Measurements from ENCODE around the gene FAM153A.
"Not testable (repeated sequence)": the region's sequence is repeated elsewhere in the genome, so short reads cannot be mapped to it uniquely, and the experiment has no call there.

- TF ChIP-seq, protein P1, sequence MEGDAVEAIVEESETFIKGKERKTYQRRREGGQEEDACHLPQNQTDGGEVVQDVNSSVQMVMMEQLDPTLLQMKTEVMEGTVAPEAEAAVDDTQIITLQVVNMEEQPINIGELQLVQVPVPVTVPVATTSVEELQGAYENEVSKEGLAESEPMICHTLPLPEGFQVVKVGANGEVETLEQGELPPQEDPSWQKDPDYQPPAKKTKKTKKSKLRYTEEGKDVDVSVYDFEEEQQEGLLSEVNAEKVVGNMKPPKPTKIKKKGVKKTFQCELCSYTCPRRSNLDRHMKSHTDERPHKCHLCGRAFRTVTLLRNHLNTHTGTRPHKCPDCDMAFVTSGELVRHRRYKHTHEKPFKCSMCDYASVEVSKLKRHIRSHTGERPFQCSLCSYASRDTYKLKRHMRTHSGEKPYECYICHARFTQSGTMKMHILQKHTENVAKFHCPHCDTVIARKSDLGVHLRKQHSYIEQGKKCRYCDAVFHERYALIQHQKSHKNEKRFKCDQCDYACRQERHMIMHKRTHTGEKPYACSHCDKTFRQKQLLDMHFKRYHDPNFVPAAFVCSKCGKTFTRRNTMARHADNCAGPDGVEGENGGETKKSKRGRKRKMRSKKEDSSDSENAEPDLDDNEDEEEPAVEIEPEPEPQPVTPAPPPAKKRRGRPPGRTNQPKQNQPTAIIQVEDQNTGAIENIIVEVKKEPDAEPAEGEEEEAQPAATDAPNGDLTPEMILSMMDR (IDR thresholded peaks at IDR 0.05 in 2 of 3, conservative IDR thresholded peaks at IDR 0.05 in 1 of 3; ENCODE audit: insufficient read depth in 2 of 3, low read depth in 1 of 3, low read length in 3 of 3), result not testable (repeated sequence)
- not testable (repeated sequence) for TF ChIP-seq EZH2 (IDR thresholded peaks at IDR 0.05; ENCODE audit: borderline replicate concordance, low read depth, low read length); ZFP30 (CRISPR knock-in tag; IDR thresholded peaks at IDR 0.05; ENCODE audit: borderline replicate concordance)
Measured at GRCh38 chr5:177808420-177808819, 25.7 kb upstream of the FAM153A start.

Data from K562 (cell line).